Gastroesophageal sphincter (tissue), 3 donors: Measurements from ENCODE around the gene ANAPC5.

Experiments used
- EP300 ChIP-seq: sonication (generic); formaldehyde crosslinking; IDR thresholded peaks from one replicate; pipeline ENCODE4 v1.6.1; 2017; ENCODE audit warnings: antibody characterized with exemption, mild to moderate bottlenecking
- POLR2A ChIP-seq, 2 donors: fragments of 450-650 bp; IDR thresholded peaks; one replicate each; pipeline ENCODE4 v1.6.1; 2017; ENCODE audit warnings: antibody characterized with exemption in 2 of 2, mild to moderate bottlenecking in 2 of 2, moderate library complexity in 1 of 2
- TF ChIP-seq, protein P1 (sequence below), 4 experiments: fragments of 200-600 bp in 2 of 4; fragments of 450-650 bp in 2 of 4; sonication (generic) in 1 of 4; IDR thresholded peaks; one replicate each; pipeline ENCODE4 v1.5.1; 2017 to 2019; ENCODE audit warnings: antibody characterized with exemption in 4 of 4, mild to moderate bottlenecking in 2 of 4, moderate library complexity in 2 of 4

GRCh38 chr12:121326996-121327674 is 25.1 kb downstream of the ANAPC5 start:
- TF ChIP-seq POLR2A (IDR thresholded peaks at IDR 0.05) (no peak), EP300 (no peak)
- TF ChIP-seq, protein P1, sequence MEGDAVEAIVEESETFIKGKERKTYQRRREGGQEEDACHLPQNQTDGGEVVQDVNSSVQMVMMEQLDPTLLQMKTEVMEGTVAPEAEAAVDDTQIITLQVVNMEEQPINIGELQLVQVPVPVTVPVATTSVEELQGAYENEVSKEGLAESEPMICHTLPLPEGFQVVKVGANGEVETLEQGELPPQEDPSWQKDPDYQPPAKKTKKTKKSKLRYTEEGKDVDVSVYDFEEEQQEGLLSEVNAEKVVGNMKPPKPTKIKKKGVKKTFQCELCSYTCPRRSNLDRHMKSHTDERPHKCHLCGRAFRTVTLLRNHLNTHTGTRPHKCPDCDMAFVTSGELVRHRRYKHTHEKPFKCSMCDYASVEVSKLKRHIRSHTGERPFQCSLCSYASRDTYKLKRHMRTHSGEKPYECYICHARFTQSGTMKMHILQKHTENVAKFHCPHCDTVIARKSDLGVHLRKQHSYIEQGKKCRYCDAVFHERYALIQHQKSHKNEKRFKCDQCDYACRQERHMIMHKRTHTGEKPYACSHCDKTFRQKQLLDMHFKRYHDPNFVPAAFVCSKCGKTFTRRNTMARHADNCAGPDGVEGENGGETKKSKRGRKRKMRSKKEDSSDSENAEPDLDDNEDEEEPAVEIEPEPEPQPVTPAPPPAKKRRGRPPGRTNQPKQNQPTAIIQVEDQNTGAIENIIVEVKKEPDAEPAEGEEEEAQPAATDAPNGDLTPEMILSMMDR (IDR thresholded peaks at IDR 0.05) = no peak
